PC-3 (cell line): ENCODE data around the gene CACTIN. TPM values are rescaled to one million over a fixed set of nuclear protein-coding genes. Genes with fewer than 3 reads are reported as not detected.

Source experiments
- ATAC-seq: fragments of 200-7000 bp; cut with Tn5 transposase; 2 replicates; pipeline ENCODE4 v1.9.1; 2020; ENCODE audit warnings: mild to moderate bottlenecking, moderate library complexity
- BruUV-seq: library from RNA; stranded (reverse); fragments of 400-500 nt; replicated peaks from 2 replicates; lab custom pipeline; 2021; lab: Mats Ljungman, UMichigan
- CTCF ChIA-PET: fragments of 300-600 bp; sonication (Branson Sonifier 250); formaldehyde crosslinking; loops from one replicate; lab custom pipeline; 2022; ENCODE audit warnings: antibody characterized with exemption; lab: Charles Lee
- POLR2A ChIA-PET: fragments of 300-600 bp; sonication (Branson Sonifier 250); formaldehyde crosslinking; loops from one replicate; lab custom pipeline; 2022; ENCODE audit warnings: antibody characterized with exemption; ENCODE audit not compliant: unreplicated experiment; lab: Charles Lee
- DNase-seq: peaks from one replicate; pipeline ENCODE4 v3.0.0-alpha.2; 2015
- H2AFZ ChIP-seq: fragments of 300-600 bp; sonication (generic); 2 replicates; pipeline ENCODE4 v1.6.0; 2016; ENCODE audit warnings: antibody characterized with exemption, low read length
- H3F3A ChIP-seq: fragments of 300-600 bp; sonication (generic); one replicate; pipeline ENCODE4 v1.6.0; 2017; ENCODE audit warnings: antibody characterized with exemption, low read length, control low read depth, mild to moderate bottlenecking; ENCODE audit not compliant: unreplicated experiment
- H3K27ac ChIP-seq: fragments of 300-600 bp; sonication (generic); 2 replicates; pipeline ENCODE4 v1.5.1; 2016; ENCODE audit warnings: mild to moderate bottlenecking, low read length
- H3K27me3 ChIP-seq: fragments of 300-600 bp; sonication (generic); 2 replicates; pipeline ENCODE4 v1.6.1; 2016; ENCODE audit warnings: low read length, mixed read lengths
- H3K36me3 ChIP-seq: fragments of 300-600 bp; sonication (generic); 2 replicates; pipeline ENCODE4 v1.6.1; 2016; ENCODE audit warnings: low read depth, mixed run types, low read length, mixed read lengths
- H3K4me1 ChIP-seq: fragments of 300-600 bp; sonication (generic); 2 replicates; pipeline ENCODE4 v1.5.1; 2016; ENCODE audit warnings: low read length; ENCODE audit not compliant: insufficient read depth
- H3K4me2 ChIP-seq: fragments of 300-600 bp; sonication (generic); 2 replicates; pipeline ENCODE4 v1.6.0; 2016; ENCODE audit warnings: low read length
- H3K4me3 ChIP-seq: fragments of 300-600 bp; sonication (generic); 2 replicates; pipeline ENCODE4 v1.5.1; 2016; ENCODE audit warnings: mild to moderate bottlenecking, low read length, mixed read lengths
- H3K79me2 ChIP-seq: fragments of 300-600 bp; sonication (generic); 2 replicates; pipeline ENCODE4 v1.6.1; 2017; ENCODE audit warnings: low read length, mixed read lengths
- H3K9ac ChIP-seq: fragments of 300-600 bp; sonication (generic); 2 replicates; pipeline ENCODE4 v1.6.0; 2016; ENCODE audit warnings: mild to moderate bottlenecking, low read length
- H3K9me2 ChIP-seq: fragments of 300-600 bp; sonication (generic); replicated peaks from 2 replicates; pipeline ENCODE4 v1.6.1; 2016; ENCODE audit warnings: mixed run types, low read length, mixed read lengths
- H3K9me3 ChIP-seq: fragments of 300-600 bp; sonication (generic); 2 replicates; pipeline ENCODE4 v1.6.1; 2016; ENCODE audit warnings: low read length, mixed read lengths
- H4K20me1 ChIP-seq: fragments of 300-600 bp; sonication (generic); 2 replicates; pipeline ENCODE4 v1.6.1; 2016; ENCODE audit warnings: low read length, mixed read lengths
- CTCF ChIP-seq: fragments of 300-600 bp; sonication (generic); conservative IDR thresholded peaks from 2 replicates; pipeline ENCODE4 v1.5.1; 2017; ENCODE audit warnings: antibody characterized with exemption, low read depth, mild to moderate bottlenecking, low read length
- EZH2 ChIP-seq: fragments of 300-600 bp; sonication (generic); IDR thresholded peaks from one replicate; pipeline ENCODE4 v1.6.1; 2017; ENCODE audit warnings: antibody characterized with exemption, mild to moderate bottlenecking, low read length; ENCODE audit not compliant: unreplicated experiment
- EZH2phosphoT487 ChIP-seq: fragments of 300-600 bp; sonication (generic); IDR thresholded peaks from 2 replicates; pipeline ENCODE4 v1.6.1; 2018; ENCODE audit warnings: mild to moderate bottlenecking, antibody characterized with exemption, low read length, borderline replicate concordance
- intact Hi-C: fragments of 100-400 bp; cut with micrococcal nuclease; formaldehyde crosslinking; loops from 2 replicates; pipeline ENCODE4 v1.9.0; 2023
- total RNA-seq: library from RNA; depleted of rRNA; stranded (reverse); fragments of >200 nt; gene quantifications from 2 replicates; pipeline ENCODE4 v1.2.3, GENCODE V29; 2014

Gene CACTIN
- total RNA-seq, 1 experiment from 2014 or later, result 47.8 TPM

- no TSS peak for BruUV-seq
- Histone ChIP-seq H3K36me3 (no peaks in the 10 kb centered on the region), H2AFZ (no peak overlapping the region), H3K4me2 (no peak overlapping the region), H4K20me1 (no peaks in the 10 kb centered on the region), H3K27me3 (no peaks in the 10 kb centered on the region), H3F3A (no peaks in the 10 kb centered on the region), H3K9me2 (no peaks in the 10 kb centered on the region), H3K79me2 (no peaks in the 10 kb centered on the region), H3K4me3 (no peak overlapping the region), H3K9me3 (no peaks in the 10 kb centered on the region), H3K9ac (no peak overlapping the region), H3K4me1 (no peaks in the 10 kb centered on the region), H3K27ac (no peak overlapping the region)
- DNase-seq, result no peak
- CTCF ChIA-PET, result no interaction called here
- TF ChIP-seq EZH2phosphoT487, result no peak
- no peak for TF ChIP-seq CTCF
- TF ChIP-seq EZH2, result no peak
- no peak for ATAC-seq
- intact Hi-C loops, result no loop called here
- POLR2A ChIA-PET, result no interaction called here
Observed at GRCh38 chr19:3593156-3593555, 33.4 kb downstream of the CACTIN start.

GRCh38 chr19:3591876-3592613 lies 34.5 kb downstream of the CACTIN start:
- Histone ChIP-seq H3K27ac (no peak overlapping the region), H3K79me2 (no peaks in the 10 kb centered on the region), H3K4me2 (no peak overlapping the region), H2AFZ (no peak overlapping the region), H3K4me1 (no peaks in the 10 kb centered on the region), H3K27me3 (no peaks in the 10 kb centered on the region), H3K9me3 (no peaks in the 10 kb centered on the region), H3K9me2 (no peaks in the 10 kb centered on the region), H3K4me3 (no peak overlapping the region), H3K36me3 (no peaks in the 10 kb centered on the region), H4K20me1 (no peaks in the 10 kb centered on the region), H3F3A (no peaks in the 10 kb centered on the region), H3K9ac (no peak overlapping the region)
- intact Hi-C loops, result no loop called here
- TF ChIP-seq CTCF (no peak), EZH2phosphoT487 (no peak)
- no peak for ATAC-seq
- ChIA-PET POLR2A (no interaction called here), CTCF (no interaction called here)
- DNase-seq, result no peak
- BruUV-seq, result no TSS peak

- Histone ChIP-seq H3K4me2 (no peak overlapping the region), H3K9me2 (no peaks in the 10 kb centered on the region), H3K27me3 (no peaks in the 10 kb centered on the region), H3K4me1 (no peaks in the 10 kb centered on the region), H4K20me1 (no peaks in the 10 kb centered on the region), H3K36me3 (no peaks in the 10 kb centered on the region), H3K27ac (no peak overlapping the region), H3F3A (no peaks in the 10 kb centered on the region), H3K9me3 (no peaks in the 10 kb centered on the region), H3K4me3 (no peak overlapping the region), H2AFZ (no peak overlapping the region), H3K79me2 (no peaks in the 10 kb centered on the region), H3K9ac (no peak overlapping the region)
- DNase-seq (no peak), ATAC-seq (no peak)
- BruUV-seq, result no TSS peak
- TF ChIP-seq CTCF (no peak), EZH2phosphoT487 (no peak), EZH2 (no peak)
- ChIA-PET CTCF (no interaction called here), POLR2A (no interaction called here)
- intact Hi-C loops, result no loop called here
Observed at GRCh38 chr19:3590991-3591659, 35.5 kb downstream of the CACTIN start.
